Chondrocyte (in vitro differentiated cells): ENCODE results near the gene CAPN7. TPM values are rescaled to one million over a fixed set of nuclear protein-coding genes. Genes with fewer than 3 reads are reported as not detected.

Experiments used
- DNase-seq: peaks from one replicate; pipeline ENCODE4 v3.0.0; 2021; ENCODE audit warnings: mixed read lengths, low spot score
- H3K27ac Mint-ChIP-seq: one replicate; pipeline ENCODE4 v1.8.0; 2021; ENCODE audit warnings: mild to moderate bottlenecking, moderate library complexity, mixed read lengths; ENCODE audit not compliant: unreplicated experiment
- H3K27me3 Mint-ChIP-seq: 2 replicates; pipeline ENCODE4 v1.8.0; 2021; ENCODE audit warnings: low read depth, mixed read lengths
- H3K36me3 Mint-ChIP-seq: 2 replicates; pipeline ENCODE4 v1.8.0; 2021; ENCODE audit warnings: low read depth, mixed read lengths
- H3K4me1 Mint-ChIP-seq: 2 replicates; pipeline ENCODE4 v1.8.0; 2021; ENCODE audit warnings: low read depth, mild to moderate bottlenecking, mixed read lengths
- H3K4me3 Mint-ChIP-seq: one replicate; pipeline ENCODE4 v1.8.0; 2021; ENCODE audit warnings: mild to moderate bottlenecking, moderate library complexity, mixed read lengths; ENCODE audit not compliant: unreplicated experiment
- H3K9me3 Mint-ChIP-seq: 2 replicates; pipeline ENCODE4 v1.8.0; 2021; ENCODE audit warnings: low read depth, mixed read lengths
- total RNA-seq: library from RNA; stranded (reverse); gene quantifications from 3 replicates; pipeline ENCODE4 v1.2.1, GENCODE V29; 2021
- TF ChIP-seq, protein P1 (sequence below): fragments of 200-600 bp; sonication (generic); IDR thresholded peaks from 2 replicates; pipeline ENCODE4 v1.5.0; 2021; ENCODE audit warnings: antibody characterized with exemption, mild to moderate bottlenecking, moderate library complexity

The CAPN7 gene
- total RNA-seq, 1 donor from 2014 or later, result 47.2 TPM

DNA sequence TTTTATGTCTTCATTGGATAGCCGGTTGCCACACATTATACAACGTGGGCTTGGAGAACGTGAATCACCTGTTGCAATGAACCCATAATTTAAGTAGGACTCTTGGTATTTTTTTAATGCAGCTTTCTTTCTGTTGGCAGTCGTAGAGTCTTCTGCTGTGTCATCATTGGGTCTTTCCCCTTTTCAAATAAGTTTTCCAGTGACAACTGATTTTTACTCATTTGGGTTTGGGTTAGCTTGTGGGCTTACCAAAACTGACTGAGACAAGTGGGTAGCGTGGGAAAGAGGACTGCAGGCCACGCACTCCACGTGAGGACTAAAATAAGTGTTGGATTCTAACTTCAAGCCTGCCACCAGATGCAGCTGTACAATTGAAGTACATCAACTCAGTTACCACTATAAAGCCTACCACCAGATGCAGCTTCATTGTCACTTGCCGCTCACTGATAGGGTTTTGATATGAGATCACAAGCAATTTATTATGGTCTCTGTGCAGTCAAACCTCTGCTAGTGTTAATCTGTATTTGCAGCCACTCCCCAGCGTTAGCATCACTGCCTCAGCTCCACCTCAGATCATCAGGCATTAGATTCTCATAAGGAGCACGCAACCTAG, 6.4 kb upstream of the CAPN7 start:
- H3K9me3 Mint-ChIP-seq, result no peaks in the 10 kb centered on the region
- H3K36me3 Mint-ChIP-seq, result no peaks in the 10 kb centered on the region
- peaks cover 25% of the 10 kb centered on the region for H3K27me3 Mint-ChIP-seq
- no peak for DNase-seq
- TF ChIP-seq, protein P1, sequence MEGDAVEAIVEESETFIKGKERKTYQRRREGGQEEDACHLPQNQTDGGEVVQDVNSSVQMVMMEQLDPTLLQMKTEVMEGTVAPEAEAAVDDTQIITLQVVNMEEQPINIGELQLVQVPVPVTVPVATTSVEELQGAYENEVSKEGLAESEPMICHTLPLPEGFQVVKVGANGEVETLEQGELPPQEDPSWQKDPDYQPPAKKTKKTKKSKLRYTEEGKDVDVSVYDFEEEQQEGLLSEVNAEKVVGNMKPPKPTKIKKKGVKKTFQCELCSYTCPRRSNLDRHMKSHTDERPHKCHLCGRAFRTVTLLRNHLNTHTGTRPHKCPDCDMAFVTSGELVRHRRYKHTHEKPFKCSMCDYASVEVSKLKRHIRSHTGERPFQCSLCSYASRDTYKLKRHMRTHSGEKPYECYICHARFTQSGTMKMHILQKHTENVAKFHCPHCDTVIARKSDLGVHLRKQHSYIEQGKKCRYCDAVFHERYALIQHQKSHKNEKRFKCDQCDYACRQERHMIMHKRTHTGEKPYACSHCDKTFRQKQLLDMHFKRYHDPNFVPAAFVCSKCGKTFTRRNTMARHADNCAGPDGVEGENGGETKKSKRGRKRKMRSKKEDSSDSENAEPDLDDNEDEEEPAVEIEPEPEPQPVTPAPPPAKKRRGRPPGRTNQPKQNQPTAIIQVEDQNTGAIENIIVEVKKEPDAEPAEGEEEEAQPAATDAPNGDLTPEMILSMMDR, result no peak
- H3K4me1 Mint-ChIP-seq, result no peaks in the 10 kb centered on the region
- no peak overlapping the region for H3K27ac Mint-ChIP-seq
- no peak overlapping the region for H3K4me3 Mint-ChIP-seq

DNA sequence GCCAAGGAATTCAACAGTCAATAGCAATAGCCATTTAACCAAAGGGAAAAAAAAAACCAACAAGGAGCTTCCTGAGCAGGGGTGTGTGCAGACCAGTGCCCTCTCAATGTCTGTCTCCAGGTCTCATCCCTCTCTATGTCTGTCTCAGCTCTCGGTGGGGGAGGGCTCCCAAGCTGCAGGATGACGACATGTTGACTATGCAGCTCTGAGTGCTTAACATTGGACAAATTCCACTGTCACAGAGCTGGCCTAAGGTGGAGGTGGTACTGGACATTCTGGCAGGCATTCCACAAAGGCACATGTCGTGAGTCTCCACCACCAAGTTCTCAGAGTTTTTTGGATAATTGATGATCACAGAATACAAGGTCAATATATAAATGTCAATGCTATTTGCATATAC, 2.0 kb upstream of the CAPN7 start:
- Mint-ChIP-seq H3K9me3 (no peaks in the 10 kb centered on the region), H3K4me3 (no peak overlapping the region), H3K27me3 (peaks cover 2% of the 10 kb centered on the region), H3K36me3 (no peaks in the 10 kb centered on the region), H3K27ac (no peak overlapping the region), H3K4me1 (peaks cover 24% of the 10 kb centered on the region)
- no peak for DNase-seq
- TF ChIP-seq, protein P1, result no peak

DNA sequence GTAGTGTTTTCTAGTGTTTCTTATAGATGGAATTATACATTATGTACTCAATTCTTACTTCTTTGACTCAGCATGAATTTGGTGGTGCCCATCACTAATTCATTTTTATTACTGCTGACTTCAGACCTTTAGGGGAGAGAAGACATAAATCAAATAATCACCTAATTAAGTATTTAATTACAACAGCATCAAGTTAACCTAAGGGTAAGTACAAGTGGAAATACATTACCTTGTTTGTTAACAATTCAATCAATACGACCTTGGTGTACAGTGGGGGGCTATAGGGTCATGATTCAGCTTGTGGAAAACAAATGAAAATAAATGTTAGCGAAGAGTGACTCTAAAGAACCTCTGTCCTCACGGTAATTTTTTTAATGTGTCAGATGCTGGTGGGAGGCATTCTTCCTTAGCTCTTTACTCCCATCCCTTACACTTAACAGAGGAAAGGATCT, 538 bp upstream of the CAPN7 start:
- no peaks in the 10 kb centered on the region for H3K27me3 Mint-ChIP-seq
- H3K9me3 Mint-ChIP-seq, result no peaks in the 10 kb centered on the region
- peak overlapping the region; percentile 76 for H3K4me3 Mint-ChIP-seq
- peak overlapping the region; percentile 85 for H3K27ac Mint-ChIP-seq
- H3K4me1 Mint-ChIP-seq, result peaks cover 27% of the 10 kb centered on the region
- H3K36me3 Mint-ChIP-seq, result no peaks in the 10 kb centered on the region
- TF ChIP-seq, protein P1, result no peak
- DNase-seq, result no peak

DNA sequence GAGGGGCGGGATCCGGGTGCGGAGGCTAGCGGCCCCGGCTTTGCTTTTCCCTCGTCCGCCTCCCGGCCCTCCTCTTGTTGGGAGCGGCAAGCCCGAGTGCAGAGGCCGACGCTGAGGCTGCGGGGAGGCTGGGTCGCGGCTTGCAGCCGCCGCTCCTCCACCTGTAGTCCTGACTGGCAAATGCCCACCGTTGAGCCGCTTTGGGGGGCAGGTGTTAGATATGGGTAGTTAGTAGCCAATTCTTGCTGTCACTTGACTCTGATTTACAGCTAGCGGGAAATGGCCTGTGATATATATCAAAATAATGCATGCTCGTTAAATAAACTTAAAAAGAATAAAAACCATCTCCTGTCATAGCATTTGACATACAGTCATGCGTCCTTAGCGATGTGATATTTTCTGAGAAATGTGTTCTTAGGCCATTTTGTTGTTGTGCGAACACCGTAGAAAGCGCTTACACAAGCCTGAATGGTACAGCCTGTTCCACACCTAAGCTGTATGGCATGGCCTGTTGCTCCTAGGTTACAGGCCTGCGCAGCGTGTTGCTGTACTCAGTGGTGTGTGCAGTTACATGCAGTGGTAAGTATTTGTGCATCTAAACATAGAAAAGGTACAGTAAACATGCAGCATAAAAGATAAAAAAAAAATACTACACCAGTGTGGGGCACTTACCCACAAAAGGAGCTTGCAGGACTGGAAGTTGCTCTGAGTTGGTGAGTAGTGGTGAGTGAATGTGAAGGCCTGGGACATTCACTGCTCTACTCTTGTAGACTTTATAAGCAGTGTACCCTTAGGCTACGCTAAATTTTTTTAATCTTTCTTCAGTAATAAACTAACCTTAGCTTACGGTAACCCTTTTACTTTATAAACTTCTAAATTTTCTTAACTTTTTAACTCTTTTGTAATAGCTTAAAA, 873 bp downstream of the CAPN7 start:
- TF ChIP-seq, protein P1, result no peak
- Mint-ChIP-seq H3K4me1 (peaks cover 30% of the 10 kb centered on the region), H3K36me3 (no peaks in the 10 kb centered on the region), H3K9me3 (no peaks in the 10 kb centered on the region), H3K27ac (peak overlapping the region; percentile 91), H3K27me3 (no peaks in the 10 kb centered on the region), H3K4me3 (peak overlapping the region; percentile 83)
- no peak for DNase-seq

DNA sequence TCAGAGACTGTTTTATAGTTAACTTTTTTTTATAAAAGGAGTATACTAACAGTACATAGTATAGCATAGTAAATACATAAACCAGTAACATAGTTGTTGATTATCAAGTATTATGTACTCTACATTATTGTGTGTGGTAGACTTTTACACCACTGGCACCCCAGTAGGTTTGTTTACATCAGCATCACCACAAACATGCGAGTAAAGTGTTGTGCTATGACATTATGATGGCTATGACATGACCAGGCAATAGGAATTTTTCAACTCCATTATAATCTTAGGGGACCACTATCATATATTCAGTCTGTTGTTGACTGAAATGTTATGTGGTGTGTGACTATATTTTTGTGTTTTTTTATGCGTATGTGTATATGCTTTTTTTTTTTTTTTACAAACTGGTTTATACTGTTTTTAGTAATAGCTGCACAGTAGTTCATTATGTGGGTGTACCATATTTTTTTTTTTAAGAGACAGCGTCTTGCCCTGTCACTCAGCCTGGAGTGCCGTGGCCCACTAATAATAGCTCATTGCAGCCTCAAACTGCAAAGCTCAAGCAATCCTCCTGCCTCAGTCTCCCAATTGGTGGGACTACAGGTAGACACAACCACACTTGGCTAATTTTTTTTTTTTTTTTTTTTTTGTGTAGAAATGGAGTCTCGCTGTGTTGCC, 1.9 kb downstream of the CAPN7 start:
- Mint-ChIP-seq H3K4me1 (peaks cover 32% of the 10 kb centered on the region), H3K9me3 (no peaks in the 10 kb centered on the region), H3K27ac (peak overlapping the region; percentile 74), H3K27me3 (no peaks in the 10 kb centered on the region), H3K36me3 (peaks cover 1% of the 10 kb centered on the region), H3K4me3 (peak overlapping the region; percentile 83)
- DNase-seq, result no peak
- TF ChIP-seq, protein P1, result no peak
